Fibroblast of skin of scalp (primary cell): Measurements from ENCODE around the gene AHI1.

Experiments used
- DNase-seq: peaks from one replicate; pipeline ENCODE4 v3.0.0-alpha.2; 2013

The AHI1 gene

DNA sequence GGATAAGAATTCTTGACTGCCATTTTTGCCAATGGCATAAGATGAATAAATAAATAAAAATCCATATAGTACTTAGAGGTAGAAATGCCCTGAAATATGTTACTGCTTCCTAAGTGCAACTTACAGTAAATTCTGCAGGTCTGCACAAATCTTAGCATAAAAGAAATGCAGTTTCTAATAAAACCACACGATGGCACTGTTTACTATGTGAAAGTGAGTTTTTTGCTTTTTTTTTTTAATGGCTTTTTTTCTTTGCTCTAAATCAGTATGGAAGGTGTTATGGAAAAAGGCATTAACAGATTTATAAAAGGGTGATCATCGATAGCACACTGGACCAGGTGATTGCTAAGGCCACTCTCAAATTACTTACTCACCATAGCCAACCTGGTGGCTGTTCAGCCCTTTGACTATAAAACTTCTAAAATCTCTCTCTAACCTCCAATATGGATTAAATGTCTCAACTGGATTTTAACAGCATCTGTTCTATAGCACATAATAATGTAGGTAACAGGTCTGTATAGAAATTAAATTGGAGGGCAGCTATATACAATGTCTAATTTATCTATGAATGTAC lies 45.8 kb downstream of the AHI1 start:
- DNase-seq, result peak; percentile 54

DNA sequence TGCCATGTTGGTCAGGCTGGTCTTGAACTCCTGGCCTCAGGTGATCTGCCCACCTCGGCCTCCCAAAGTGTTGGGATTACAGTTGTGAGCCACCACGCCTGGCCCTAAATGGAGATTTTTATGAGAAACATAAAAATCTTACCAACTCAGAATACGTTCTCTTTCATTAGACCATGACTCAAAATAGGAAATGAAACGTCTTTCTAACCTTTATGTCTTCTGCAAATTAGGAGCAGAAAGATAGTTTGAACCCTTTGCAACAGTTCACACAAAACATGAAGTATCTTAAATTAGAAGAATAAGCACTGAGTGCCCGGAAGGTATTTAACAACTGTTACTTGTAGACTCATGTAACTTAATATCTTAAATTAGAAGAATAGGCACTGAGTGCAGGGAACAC lies 48.3 kb downstream of the AHI1 start:
- DNase-seq, result no peak

DNA sequence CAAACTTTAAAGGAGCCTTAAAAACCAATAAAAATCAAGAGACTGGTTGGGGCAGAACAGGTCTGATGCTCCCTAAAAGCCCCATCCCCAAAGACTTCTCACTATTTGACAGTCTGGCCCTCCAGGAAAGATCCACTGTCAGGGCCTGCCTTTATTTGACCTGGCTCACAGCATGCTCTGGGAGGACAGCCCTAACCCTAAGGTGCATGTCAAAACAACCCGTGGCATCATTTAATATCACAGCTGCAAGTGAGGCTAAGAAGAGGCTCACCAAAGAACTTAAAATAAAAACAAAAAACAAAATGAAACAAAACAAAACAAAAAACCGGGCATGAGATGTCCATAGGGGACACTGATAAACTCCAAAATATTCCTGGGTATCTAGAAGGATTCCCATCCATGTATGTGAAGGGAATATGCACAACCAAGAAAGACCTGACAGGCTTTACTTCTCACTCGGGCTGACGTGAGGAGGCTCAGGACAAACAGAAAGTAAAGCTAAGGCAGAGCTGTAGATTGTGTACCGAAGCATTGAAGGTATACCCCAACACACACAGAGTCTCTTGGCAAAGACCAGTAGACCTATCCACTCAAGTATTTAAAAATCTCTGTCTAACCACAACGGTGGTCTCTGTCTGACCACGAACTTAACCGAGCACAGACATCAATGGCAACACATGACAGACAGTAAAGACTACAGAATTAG lies 57.3 kb downstream of the AHI1 start:
- no peak for DNase-seq

DNA sequence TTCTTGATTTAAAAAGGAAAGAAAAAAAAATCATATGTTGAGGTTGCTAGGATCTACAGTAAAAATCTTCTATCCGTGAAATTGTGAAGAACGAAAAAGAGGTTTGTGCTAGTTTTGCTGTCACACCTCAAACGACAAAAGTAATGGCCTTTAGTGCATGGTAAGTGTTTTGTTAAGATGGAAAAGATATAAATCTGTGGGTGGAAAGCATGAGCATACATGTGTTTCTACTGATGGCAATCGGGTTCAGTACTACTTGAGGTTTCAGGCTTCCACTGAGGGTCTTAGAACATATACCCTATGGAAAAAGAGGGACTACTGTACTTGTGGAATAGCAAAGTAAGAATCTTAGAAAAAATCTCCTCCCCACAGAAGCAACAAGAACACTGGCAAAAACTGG lies 58.0 kb downstream of the AHI1 start:
- DNase-seq, result no peak

DNA sequence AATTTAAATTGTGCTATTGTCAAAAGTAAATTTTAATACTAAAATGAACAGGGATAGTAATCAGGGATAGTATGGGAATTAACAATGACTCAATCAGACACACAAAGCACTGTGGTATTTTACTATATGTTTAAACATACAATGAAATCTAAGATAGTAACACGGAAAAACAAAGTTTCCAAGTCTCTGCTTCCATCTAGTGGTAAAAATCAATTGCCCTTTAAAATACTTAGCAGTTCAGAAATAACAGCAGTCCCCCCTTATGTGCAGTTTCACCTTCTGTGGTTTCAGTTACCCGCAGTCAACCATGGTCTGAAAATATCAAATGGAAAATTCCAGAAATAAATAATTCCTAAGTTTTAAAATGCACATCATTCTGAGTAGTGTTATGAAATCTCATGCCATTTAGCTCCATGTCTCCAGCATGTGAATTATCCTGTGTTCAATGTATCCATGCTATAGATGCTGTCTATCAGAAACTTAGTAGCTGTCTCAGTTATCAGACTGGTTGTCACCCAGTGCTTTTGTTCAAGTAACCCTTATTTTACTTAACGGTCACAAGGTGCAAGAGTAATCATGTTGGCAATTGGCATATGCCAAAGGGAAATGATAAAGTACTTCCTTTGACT lies 58.5 kb downstream of the AHI1 start:
- DNase-seq, result peak; percentile 46

DNA sequence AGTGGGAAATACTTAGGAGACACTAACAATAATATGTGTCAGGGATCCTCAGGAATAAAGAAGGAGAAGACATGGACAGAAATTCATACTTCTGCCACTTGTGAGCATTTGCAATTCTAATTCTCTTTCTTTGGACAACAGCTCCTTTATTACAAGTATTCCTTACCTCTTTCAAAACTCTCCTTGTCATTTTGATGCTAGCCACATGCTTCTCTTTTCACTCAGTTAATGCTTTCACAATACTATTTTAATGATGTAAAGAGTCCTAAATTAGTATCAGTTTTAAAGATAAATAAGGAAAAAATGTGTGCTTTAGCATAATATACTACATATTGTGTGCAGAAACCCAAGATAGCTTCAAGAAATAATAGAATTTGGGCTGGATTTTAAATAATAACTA lies 62.5 kb downstream of the AHI1 start:
- no peak for DNase-seq

DNA sequence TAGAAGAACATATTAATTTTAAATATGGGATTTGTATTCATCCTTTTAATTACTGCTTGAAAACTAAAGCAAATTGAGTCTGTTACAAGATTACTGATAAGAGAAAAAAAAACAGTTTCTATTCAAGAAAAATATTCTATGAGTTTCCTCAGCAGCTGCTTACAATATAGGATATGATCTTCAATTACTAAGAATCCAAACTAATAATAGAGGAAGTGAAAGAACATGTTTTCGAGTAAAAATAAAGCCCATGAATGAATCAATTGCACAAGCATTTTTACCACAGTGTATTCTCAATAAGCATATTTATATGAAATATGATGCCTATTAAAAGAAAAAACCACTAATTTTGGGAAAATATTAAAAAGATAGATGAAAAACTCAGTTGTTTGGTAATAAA lies 63.4 kb downstream of the AHI1 start:
- DNase-seq, result no peak

DNA sequence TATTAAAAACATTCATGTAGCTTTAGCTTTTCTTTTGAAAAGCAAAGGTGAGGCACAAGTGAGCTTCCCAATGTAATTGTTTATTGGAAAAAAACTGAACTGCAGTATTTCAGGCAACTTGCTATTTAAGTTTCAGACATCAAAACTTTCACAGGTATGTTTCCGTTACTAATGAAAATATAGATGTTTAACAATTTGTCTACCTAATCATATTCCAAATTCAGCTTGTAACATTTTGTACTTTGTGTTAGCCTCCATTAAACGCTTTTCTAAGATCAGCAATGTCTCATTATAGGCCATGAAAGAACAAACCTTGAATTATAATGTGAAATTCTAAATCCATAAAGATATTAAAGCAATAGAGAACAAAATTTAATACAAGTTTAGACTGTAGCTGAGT lies 69.5 kb downstream of the AHI1 start:
- no peak for DNase-seq

DNA sequence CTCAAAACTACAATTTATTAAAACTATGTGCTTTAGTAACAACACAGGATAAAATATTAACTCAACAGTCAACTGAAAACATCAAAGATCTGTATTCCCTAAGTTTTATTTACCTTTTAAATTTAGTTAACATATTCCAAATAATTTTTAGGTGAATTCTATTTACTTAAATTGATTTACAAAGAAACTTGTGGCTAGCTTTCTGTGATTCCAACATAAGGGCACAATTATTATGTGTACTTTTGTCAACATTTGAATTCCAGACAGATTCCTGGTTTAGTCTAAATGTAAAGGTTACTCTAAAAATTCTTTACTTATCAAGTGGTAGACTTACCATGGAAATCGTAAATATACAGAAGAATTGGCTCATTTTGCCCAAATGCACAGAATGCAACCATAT lies 70.7 kb downstream of the AHI1 start:
- no peak for DNase-seq

DNA sequence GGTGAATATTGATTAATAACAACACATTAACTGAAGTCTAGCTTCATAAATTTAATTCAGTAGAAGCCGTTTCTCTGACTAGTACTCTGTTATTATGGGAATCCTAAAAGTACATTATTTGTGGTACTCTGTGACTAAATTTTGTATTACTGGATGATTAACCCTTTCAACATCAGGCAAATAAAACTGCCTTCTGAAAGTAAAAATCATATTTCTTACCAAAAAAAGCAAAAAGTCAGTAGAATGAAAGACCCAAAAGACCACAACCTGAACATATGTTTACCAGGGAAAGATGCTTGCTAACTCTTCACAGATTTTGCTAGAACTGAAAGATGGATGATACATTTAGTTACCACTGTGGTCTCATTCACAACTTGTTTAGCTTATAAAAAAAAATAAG lies 73.2 kb downstream of the AHI1 start:
- DNase-seq, result no peak

DNA sequence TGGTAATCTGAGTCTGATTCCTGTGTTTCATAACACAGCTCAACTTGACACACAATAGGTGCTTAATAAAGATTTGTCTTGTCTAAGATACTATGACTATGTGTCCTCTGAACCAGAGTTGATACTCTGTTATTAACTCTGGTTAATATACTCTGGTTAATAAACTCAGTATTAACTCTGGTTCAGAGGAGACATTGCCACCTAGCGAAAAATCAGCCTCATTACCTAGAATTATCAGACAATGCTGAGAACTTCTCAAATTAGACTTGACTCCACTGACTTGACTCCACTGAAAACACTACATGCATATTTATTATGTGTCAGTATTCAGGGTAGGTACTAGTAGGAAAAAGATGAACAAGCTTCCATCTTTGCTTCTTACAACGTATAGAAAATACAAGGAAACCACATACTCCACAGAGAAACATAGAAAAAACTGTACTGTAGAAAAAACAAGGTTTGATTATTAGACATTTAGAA lies 73.9 kb downstream of the AHI1 start:
- DNase-seq, result peak; percentile 51

DNA sequence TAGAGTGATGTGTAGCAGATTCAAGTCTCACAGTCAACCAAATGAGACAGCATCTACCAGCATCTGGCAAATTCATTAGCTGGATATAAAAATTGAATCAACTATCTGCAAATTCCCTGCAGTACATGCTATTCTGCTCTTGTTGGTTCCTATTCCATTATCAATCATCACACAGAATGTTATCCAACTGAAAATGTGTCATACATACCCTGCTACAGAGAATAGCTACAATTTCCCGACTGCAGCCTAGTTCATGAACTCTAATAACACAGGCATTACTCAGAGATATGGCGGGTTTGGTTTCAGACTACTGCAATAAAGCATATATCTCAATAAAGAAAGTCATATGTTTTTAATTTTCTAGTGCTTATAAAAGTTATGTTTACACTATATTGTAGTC lies 78.4 kb downstream of the AHI1 start:
- peak; percentile 76 for DNase-seq

DNA sequence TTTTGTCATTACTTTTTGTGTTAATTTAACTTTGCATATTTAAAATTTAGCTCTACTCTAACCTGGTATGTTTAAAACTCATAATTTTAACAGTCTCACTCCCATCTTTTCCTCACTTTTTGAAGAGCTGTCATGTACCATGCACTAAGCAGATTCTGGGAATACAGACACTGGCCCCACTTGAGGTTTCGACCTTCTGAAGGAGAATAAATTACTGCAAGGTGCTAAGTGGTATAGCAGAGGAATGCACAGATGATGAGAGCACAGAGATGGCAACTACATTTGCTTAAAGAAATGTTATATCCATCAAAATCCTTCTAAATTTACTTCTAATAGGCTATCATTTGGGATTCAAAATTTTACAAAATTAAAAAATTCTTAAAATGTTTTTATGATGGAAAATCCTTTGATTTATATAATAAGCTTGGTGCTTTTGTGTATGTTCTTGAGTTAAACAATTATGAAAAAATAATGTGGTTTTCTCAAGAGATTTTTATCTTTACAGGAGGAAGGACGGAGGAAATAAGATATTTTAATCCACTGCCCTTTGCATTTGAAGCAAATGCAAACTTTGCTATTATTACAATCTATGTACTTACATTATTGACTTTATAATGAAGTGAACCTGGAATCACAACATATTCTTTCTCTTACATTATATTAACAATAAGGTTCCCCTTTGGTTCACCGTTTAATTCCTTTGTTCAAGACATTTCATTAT lies 79.3 kb downstream of the AHI1 start:
- no peak for DNase-seq

DNA sequence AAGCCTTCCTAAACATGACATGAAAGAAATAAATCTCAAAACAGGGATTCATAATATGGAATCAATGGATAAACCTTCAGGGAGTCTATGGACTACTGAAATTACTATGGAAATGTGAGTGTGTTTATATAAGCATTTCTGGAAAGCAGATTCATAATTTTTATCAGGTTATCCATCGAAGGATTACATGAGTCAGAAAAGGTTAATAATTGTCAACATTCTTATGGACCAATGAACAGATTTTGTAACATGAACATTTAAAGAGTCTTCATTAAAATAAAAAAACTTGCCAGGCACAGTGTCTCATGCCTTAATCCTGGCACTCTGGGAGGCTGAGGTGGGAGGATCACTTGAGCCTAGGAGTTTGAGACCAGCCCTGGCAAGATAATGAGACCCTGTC lies 84.8 kb downstream of the AHI1 start:
- DNase-seq, result peak; percentile 16

DNA sequence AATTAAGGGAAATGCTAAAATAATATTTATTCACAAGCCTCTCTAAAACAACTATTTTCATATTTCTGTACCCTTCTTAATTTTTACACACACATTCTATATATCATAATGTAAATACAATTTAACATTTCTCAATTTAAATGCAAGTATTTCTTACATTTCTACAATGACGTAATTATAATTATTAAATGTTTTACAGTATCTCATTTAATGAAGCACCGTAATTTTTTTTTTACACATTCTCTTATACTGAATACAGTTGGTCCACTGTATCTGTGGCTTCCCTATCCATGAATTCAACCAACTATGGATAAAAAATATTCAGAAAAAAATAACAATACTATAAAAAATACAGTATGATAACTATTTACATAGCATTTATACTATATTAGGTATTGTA lies 85.7 kb downstream of the AHI1 start:
- no peak for DNase-seq

DNA sequence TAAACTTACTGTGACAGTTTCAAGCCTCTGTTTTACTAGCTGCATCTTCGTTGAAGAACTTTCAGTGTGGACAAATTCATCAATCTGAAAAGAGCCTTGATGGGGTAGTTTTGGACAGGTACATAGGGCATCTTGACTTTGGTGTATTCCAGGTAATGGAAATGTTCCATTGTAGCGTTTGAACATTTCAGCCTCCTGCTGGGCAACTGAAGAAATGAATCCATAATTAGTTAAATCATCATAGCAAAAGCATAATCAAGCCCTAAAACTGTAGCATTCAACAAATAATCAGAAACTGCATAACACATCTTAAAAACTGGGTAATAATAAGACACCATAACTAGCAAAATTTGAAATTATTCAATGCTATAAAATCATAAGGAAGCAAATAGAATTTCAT lies 86.2 kb downstream of the AHI1 start:
- no peak for DNase-seq

DNA sequence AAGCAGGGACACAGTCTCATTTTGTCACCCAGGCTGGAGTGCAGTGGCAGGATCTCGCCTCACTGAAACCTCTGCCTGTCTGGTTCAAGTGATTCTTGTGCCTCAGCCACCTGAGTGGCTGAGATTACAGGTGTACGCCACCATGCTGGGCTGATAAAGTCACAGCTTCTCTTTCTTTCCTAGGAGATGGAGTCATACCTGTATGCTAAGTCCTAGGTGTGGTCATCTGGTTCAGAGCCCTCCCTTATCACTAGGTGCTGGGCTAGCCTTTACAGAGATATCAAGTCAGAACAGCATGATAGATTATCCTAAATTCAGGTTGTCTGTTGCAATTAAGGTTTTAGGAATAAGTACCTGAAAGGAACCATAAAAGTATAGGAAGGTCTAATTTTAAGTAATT lies 86.7 kb downstream of the AHI1 start:
- no peak for DNase-seq

DNA sequence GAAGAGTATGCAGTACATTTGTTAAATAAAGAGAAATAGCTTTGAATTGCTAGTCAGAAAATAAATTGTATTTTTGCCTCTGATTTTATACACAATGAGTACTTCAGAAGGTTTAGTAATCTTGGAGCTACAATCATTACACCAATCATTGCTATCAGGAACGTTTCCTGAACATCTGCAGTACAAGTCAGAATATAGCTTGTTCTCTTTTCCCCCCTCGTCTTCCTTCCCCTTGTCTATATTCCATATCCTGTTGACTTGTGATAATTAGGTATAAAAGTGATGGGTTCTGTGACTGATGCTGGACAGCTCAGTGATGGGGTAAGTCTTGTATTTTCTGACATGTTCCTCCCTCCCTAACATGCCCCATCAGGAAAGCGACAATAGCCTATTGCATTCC lies 94.0 kb downstream of the AHI1 start:
- no peak for DNase-seq

DNA sequence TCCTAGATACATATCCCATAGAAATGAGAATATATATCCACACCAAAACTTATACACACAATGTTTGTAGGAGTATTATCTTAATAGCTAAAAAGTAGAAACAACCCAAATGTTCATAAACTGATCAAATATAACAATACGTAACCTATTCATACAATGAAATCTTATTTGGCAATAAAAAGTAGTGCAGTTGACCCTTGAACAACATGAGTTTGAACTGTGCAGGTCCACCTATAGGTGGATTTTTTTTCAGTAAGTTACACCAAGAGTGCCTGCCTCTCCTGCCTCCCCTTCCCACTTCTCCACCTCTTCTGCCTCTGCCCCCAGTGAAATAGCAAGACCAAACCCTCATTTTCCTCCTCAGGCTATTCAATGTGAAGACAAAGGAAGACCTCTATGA lies 95.2 kb downstream of the AHI1 start:
- no peak for DNase-seq

DNA sequence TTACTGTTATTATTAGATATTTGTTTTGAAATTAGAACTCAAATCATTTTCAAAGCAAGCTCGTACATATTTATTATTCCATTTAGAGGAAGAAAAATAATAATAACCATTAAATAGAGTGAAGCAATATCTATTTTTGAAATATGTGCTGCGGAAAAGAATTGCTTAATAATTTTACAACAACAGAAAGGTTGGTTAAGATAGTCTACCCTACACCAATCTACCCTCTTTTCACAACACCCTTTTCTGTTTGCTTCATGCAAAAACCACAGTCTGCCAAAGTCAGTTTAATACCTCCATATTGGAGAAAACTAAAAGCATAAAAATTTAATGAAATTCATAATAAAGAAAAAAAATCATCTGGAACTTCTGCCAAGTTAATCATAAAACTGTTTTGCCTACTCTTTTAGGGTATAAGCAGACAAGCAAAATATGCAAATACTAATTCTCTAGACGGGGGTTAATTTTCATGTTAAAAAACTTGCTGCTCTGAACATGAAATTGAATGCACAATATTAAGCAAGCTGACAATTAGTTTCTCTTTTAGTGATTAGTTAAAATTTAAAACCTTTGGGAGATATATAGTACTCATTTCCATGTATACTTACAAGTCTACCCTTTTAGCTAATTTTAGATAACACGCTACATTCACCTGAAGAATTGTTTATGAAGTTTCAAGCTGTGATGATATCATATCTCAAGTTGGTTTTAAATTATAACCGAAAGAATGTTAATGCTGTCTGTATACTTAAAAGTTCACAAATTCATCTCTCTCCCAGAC lies 100.2 kb downstream of the AHI1 start:
- no peak for DNase-seq

DNA sequence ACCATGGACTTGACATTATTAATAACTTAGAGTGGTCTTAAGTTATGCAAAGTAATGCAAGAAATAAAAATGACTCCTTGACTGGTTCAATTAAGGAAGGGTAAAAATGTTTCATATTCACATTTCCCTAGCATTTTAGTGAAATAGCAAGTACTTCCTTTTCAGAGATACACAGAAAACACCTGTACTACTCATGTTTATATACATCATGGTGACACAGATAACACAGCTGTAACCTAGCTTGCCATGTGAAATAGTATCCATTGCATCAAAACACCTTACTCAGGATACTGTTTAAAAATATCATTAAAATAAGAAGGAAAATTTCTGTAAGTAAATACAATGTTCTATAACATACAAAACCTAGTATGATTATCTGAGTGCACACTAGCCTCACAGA lies 102.4 kb downstream of the AHI1 start:
- DNase-seq, result no peak

DNA sequence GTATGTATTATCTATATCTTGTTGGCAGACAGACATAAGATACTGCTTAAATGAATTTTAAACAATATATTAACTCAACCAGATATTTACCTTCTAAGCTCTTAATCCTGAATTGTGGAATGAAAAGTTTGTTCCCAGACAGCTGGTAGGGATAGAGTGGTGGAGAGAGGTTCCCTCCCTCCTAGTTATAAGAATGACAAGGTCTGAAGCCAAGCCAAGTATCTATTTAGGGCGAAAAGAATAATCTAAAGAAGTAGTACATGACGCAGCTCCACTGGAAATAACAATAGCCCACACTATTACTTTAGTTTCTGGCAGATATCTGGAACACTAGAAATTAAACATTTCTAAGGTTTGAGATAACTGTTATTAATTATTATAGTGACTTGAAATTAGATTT lies 104.3 kb downstream of the AHI1 start:
- DNase-seq, result no peak

DNA sequence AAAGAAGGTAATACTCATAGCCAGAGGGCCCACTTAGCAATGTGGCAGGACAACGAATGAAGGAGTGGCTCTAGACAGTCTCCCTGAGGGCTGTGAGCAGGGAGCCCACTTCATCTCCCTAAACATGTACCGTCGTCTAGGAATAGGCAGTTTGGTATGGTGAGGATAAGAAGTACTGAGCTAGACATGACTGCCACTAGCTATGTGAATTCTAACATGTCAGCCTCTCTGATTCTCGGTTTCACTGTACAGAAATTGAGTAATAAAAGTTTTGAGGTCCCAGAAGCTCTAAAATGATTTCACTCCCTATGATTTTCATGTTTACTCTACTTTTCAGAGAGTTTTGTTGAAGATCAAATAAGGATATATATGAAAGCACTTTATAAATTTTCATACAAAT lies 107.1 kb downstream of the AHI1 start:
- DNase-seq, result no peak
